ENCODE measurements around the gene ZNF426. TPM values are rescaled to one million over a fixed set of nuclear protein-coding genes. Genes with fewer than 3 reads are reported as not detected.
"Not testable (repeated sequence)": the region's sequence is repeated elsewhere in the genome, so short reads cannot be mapped to it uniquely, and the experiment has no call there.

ZNF426 gene
- total and polyA plus RNA-seq, 10 donors = 1.7 to 22.7 (median 14.6) TPM

- H3K4me3 ChIP-seq = no peak overlapping the region
- no peak overlapping the region for H3K27ac ChIP-seq
- peaks cover 0 to 12% (median 0%) of the 10 kb centered on the region in 6 donors for H3K36me3 ChIP-seq
- no peaks in the 10 kb centered on the region for H3K27me3 ChIP-seq (replicated peaks in 1 of 7)
- 89 to 95% (median 94%) methylated on average over 6 to 7 of the region's 7 CpGs for WGBS, 5 donors
- TF ChIP-seq CTCF (IDR thresholded peaks at IDR 0.05 in 8 of 11, conservative IDR thresholded peaks at IDR 0.05 in 3 of 11) = no peak
- TF ChIP-seq POLR2A (IDR thresholded peaks at IDR 0.05) = no peak
- peaks cover 0 to 100% (median 98%) of the 10 kb centered on the region in 8 donors for H3K9me3 ChIP-seq
- DNase-seq = no peak
- H3K4me1 ChIP-seq = no peaks in the 10 kb centered on the region
- intact Hi-C loops (cut with DNase I; ENCODE audit: low total_unique reads) = no loop called here
These were observed 14.3 kb upstream of the ZNF426 start for GRCh38 chr19:9552536-9553274.

GRCh38 chr19:9547870-9548269, 9.4 kb upstream of the ZNF426 start:
- DNase-seq = no peak
- Histone ChIP-seq H3K9me3 (peaks cover 0 to 98% (median 58%) of the 10 kb centered on the region in 8 donors), H3K27ac (no peak overlapping the region), H3K27me3 (replicated peaks in 1 of 7) (no peaks in the 10 kb centered on the region), H3K4me3 (no peak overlapping the region), H3K36me3 (no peaks in the 10 kb centered on the region), H3K4me1 (no peaks in the 10 kb centered on the region)
- intact Hi-C loops (cut with DNase I; ENCODE audit: low total_unique reads) = no loop called here
- TF ChIP-seq POLR2A (IDR thresholded peaks at IDR 0.05) (no peak), CTCF (IDR thresholded peaks at IDR 0.05 in 8 of 11, conservative IDR thresholded peaks at IDR 0.05 in 3 of 11) (no peak), POLR2AphosphoS5 (IDR thresholded peaks at IDR 0.05) (no peak)
- WGBS, 5 donors = 20 to 98% (median 90%) methylated on average over 1 to 11 of the region's 11 CpGs

- DNase-seq; H3K36me3 ChIP-seq; H3K4me3 ChIP-seq; H3K27me3 ChIP-seq (replicated peaks in 1 of 7); H3K27ac ChIP-seq; intact Hi-C loops (cut with DNase I; ENCODE audit: low total_unique reads): not testable (repeated sequence)
- H3K9me3 ChIP-seq = peaks cover 0 to 75% (median 26%) of the 10 kb centered on the region in 8 donors
- WGBS, 5 donors = 90 to 97% (median 95%) methylated on average over 4 to 12 of the region's 12 CpGs
- peaks cover 3 to 26% (median 22%) of the 10 kb centered on the region in 6 donors for H3K4me1 ChIP-seq
These were observed 2.8 kb upstream of the ZNF426 start for GRCh38 chr19:9541281-9541680.

- 48 to 100% (median 93%) methylated on average over 1 of the region's 1 CpG for WGBS, 5 donors
- peaks cover 0 to 19% (median 11%) of the 10 kb centered on the region in 6 donors for H3K36me3 ChIP-seq
- H3K27me3 ChIP-seq (replicated peaks in 1 of 7); H3K27ac ChIP-seq; DNase-seq; intact Hi-C loops (cut with DNase I; ENCODE audit: low total_unique reads): not testable (repeated sequence)
- H3K4me3 ChIP-seq = peak overlapping the region in 1 of 8 donors; percentile 75
- H3K9me3 ChIP-seq = peaks cover 0 to 75% (median 36%) of the 10 kb centered on the region in 8 donors
- H3K4me1 ChIP-seq = peaks cover 3 to 27% (median 22%) of the 10 kb centered on the region in 6 donors
These were observed 1.5 kb upstream of the ZNF426 start for GRCh38 chr19:9539921-9540320.

GRCh38 chr19:9539201-9539600, 756 bp upstream of the ZNF426 start:
- intact Hi-C loops (cut with DNase I; ENCODE audit: low total_unique reads); DNase-seq; H3K27me3 ChIP-seq (replicated peaks in 1 of 7): not testable (repeated sequence)
- Histone ChIP-seq H3K4me3 (peak overlapping the region in 6 of 8 donors; percentile 56 to 75 (median 61)), H3K9me3 (peaks cover 0 to 75% (median 42%) of the 10 kb centered on the region in 8 donors), H3K27ac (peak overlapping the region; percentile 86 to 95 (median 92)), H3K4me1 (peaks cover 3 to 27% (median 22%) of the 10 kb centered on the region in 6 donors), H3K36me3 (peaks cover 5 to 27% (median 18%) of the 10 kb centered on the region in 6 donors)
- WGBS, 5 donors = 82 to 87% (median 85%) methylated on average over 6 of the region's 6 CpGs
